Keratinocyte (primary cell): ENCODE measurements around the gene ECHDC1. TPM values are rescaled to one million over a fixed set of nuclear protein-coding genes. Genes with fewer than 3 reads are reported as not detected.
A peak's percentile ranks its signal among the peaks of the same experiment; 100 is the strongest.

Experiments
- DNase-seq: peaks from one replicate; pipeline ENCODE4 v3.0.0-alpha.2; 2011; ENCODE audit warnings: low read depth, missing footprints, low spot score
- FAIRE-seq: peaks from 2 replicates; lab custom pipeline; 2011; peaks lifted over from hg19 to GRCh38; lab: Jason Lieb, UNC
- H2AFZ ChIP-seq: 2 replicates; pipeline ENCODE4 v1.6.0; 2012; ENCODE audit warnings: low read length, control low read depth, inconsistent platforms; ENCODE audit not compliant: control insufficient read depth
- H3K27ac ChIP-seq: 2 replicates; pipeline ENCODE4 v1.5.1; 2011; ENCODE audit warnings: low read length; ENCODE audit not compliant: control insufficient read depth, insufficient read depth
- H3K27me3 ChIP-seq: 3 replicates; pipeline ENCODE4 v1.6.0; 2011; ENCODE audit warnings: low read length; ENCODE audit not compliant: control insufficient read depth, insufficient read depth; ENCODE audit errors: extremely low read depth
- H3K36me3 ChIP-seq, 2 experiments: 2 replicates in 1 of 2; 3 replicates in 1 of 2; pipeline ENCODE4 v1.5.1; 2011; ENCODE audit warnings: low read length in 2 of 2, mild to moderate bottlenecking in 1 of 2; ENCODE audit not compliant: control insufficient read depth in 2 of 2, insufficient read depth in 2 of 2; ENCODE audit errors: extremely low read depth in 1 of 2
- H3K4me1 ChIP-seq: 3 replicates; pipeline ENCODE4 v1.5.1; 2011; ENCODE audit warnings: low read length; ENCODE audit not compliant: control insufficient read depth, insufficient read depth; ENCODE audit errors: extremely low read depth
- H3K4me2 ChIP-seq: 3 replicates; pipeline ENCODE4 v1.6.0; 2011; ENCODE audit warnings: low read depth, low read length; ENCODE audit not compliant: control insufficient read depth, insufficient read depth; ENCODE audit errors: extremely low read depth
- H3K4me3 ChIP-seq, 3 experiments: fragments of 200-600 bp in 1 of 3; sonication (generic) in 1 of 3; 2 replicates in 2 of 3; 3 replicates in 1 of 3; pipeline ENCODE4 v1.5.1; 2011 to 2016; ENCODE audit warnings: low read length in 3 of 3, mild to moderate bottlenecking in 3 of 3, control low read depth in 2 of 3, inconsistent platforms in 1 of 3, low read depth in 1 of 3, mixed read lengths in 1 of 3, mixed run types in 1 of 3, moderate library complexity in 1 of 3; ENCODE audit not compliant: control insufficient read depth in 2 of 3, insufficient read depth in 2 of 3; ENCODE audit errors: extremely low read depth in 1 of 3
- H3K79me2 ChIP-seq: 2 replicates; pipeline ENCODE4 v1.6.0; 2012; ENCODE audit warnings: low read length; ENCODE audit not compliant: control insufficient read depth, insufficient read depth
- H3K9ac ChIP-seq: 3 replicates; pipeline ENCODE4 v1.6.0; 2011; ENCODE audit warnings: low read length; ENCODE audit not compliant: control insufficient read depth, insufficient read depth; ENCODE audit errors: extremely low read depth
- H3K9me1 ChIP-seq: 3 replicates; pipeline ENCODE4 v1.6.0; 2011; ENCODE audit warnings: low read length; ENCODE audit not compliant: control insufficient read depth, insufficient read depth; ENCODE audit errors: extremely low read depth
- H3K9me3 ChIP-seq: 2 replicates; pipeline ENCODE4 v1.5.1; 2012; ENCODE audit warnings: low read depth, low read length; ENCODE audit not compliant: control insufficient read depth
- H4K20me1 ChIP-seq: 3 replicates; pipeline ENCODE4 v1.6.0; 2011; ENCODE audit warnings: low read length; ENCODE audit not compliant: control insufficient read depth, insufficient read depth; ENCODE audit errors: extremely low read depth
- EZH2 ChIP-seq: IDR thresholded peaks from one replicate; pipeline ENCODE4 v1.6.1; 2012; ENCODE audit warnings: inconsistent platforms, mild to moderate bottlenecking, low read length, moderate library complexity
- dilution Hi-C: fragments of 300-500 bp; cut with MboI; formaldehyde crosslinking; loops from one replicate; pipeline ENCODE4 v1.7.0; 2020; ENCODE audit warnings: low sequenced_read_pairs; ENCODE audit not compliant: extremely low pct_ligation_motif_present
- polyA plus RNA-seq, 5 experiments: library from polyadenylated mRNA; depleted of rRNA in 3 of 5; stranded (reverse) in 3 of 5; stranded (forward) in 1 of 5; unstranded in 1 of 5; fragments of >200 nt; gene quantifications; 1 replicate in 1 of 5; 2 replicates in 3 of 5; 3 replicates in 1 of 5; pipeline versions ENCODE4 v1.2.1 to v1.2.3, GENCODE V29; 2011 to 2012; ENCODE audit warnings: missing spikeins in 2 of 5, low read depth in 1 of 5, low replicate concordance in 1 of 5
- TF ChIP-seq, protein P1 (sequence below), 3 experiments: IDR thresholded peaks in 1 of 3; conservative IDR thresholded peaks in 1 of 3; optimal IDR thresholded peaks in 1 of 3; 2 replicates in 2 of 3; 3 replicates in 1 of 3; pipeline versions ENCODE3 to v1.5.1; 2011; ENCODE audit warnings: low read length in 3 of 3, mild to moderate bottlenecking in 3 of 3, moderate library complexity in 2 of 3, control low read depth in 1 of 3, inconsistent platforms in 1 of 3; ENCODE audit not compliant: insufficient read depth in 2 of 3; ENCODE audit errors: extremely low read depth in 1 of 3

Gene ECHDC1
- polyA plus RNA-seq, 1 donor (not counting 4 experiments of a cell fraction or from before 2014, with no cell fraction given): 56.9 TPM

DNA sequence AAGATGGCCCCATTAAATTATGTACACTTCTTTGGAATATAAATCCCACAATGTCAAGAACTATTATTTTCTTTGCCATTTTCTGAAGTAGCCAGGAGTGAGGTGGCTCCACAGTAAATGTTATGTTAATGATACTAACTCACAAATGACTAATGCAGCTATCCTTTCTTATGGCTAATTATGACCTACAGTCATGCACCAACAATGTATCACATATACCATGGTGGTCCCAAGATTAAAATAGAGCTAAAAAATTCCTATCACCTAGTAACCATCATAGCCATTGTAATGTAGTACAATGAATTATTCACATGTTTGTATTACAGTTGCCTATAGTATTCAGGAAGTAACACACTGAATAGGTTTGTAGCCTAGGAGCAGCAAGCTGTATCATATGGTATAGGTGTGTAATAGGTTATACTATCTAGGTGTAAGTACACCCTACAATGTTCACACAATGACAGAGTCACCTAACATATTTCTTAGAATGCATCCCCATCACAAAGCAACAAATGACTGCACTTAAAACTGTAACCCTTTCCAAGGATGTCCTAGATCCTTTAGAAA, 15.3 kb downstream of the ECHDC1 start:
- TF ChIP-seq, protein P1, sequence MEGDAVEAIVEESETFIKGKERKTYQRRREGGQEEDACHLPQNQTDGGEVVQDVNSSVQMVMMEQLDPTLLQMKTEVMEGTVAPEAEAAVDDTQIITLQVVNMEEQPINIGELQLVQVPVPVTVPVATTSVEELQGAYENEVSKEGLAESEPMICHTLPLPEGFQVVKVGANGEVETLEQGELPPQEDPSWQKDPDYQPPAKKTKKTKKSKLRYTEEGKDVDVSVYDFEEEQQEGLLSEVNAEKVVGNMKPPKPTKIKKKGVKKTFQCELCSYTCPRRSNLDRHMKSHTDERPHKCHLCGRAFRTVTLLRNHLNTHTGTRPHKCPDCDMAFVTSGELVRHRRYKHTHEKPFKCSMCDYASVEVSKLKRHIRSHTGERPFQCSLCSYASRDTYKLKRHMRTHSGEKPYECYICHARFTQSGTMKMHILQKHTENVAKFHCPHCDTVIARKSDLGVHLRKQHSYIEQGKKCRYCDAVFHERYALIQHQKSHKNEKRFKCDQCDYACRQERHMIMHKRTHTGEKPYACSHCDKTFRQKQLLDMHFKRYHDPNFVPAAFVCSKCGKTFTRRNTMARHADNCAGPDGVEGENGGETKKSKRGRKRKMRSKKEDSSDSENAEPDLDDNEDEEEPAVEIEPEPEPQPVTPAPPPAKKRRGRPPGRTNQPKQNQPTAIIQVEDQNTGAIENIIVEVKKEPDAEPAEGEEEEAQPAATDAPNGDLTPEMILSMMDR (optimal IDR thresholded peaks at IDR 0.05 in 1 of 3, IDR thresholded peaks at IDR 0.05 in 1 of 3, conservative IDR thresholded peaks at IDR 0.05 in 1 of 3; ENCODE audit: extremely low read depth in 1 of 3, insufficient read depth in 2 of 3, low read length in 3 of 3): no peak
- no peak for TF ChIP-seq EZH2
- DNase-seq (no peak), FAIRE-seq (peak; percentile 43)
- peaks cover 7% of the 10 kb centered on the region for H3K79me2 ChIP-seq
- no peak overlapping the region for H3K4me3 ChIP-seq
- H3K27me3 ChIP-seq: no peaks in the 10 kb centered on the region
- no peak overlapping the region for H3K27ac ChIP-seq
- H3K36me3 ChIP-seq: peaks cover 4 to 6% of the 10 kb centered on the region in 2 experiments
- H3K9me3 ChIP-seq: no peaks in the 10 kb centered on the region
- H3K9me1 ChIP-seq: no peaks in the 10 kb centered on the region
- H3K9ac ChIP-seq: no peak overlapping the region
- dilution Hi-C loops: no loop called here
- H2AFZ ChIP-seq: no peak overlapping the region
- H4K20me1 ChIP-seq: no peaks in the 10 kb centered on the region
- peaks cover 3% of the 10 kb centered on the region for H3K4me1 ChIP-seq
- no peak overlapping the region for H3K4me2 ChIP-seq

DNA sequence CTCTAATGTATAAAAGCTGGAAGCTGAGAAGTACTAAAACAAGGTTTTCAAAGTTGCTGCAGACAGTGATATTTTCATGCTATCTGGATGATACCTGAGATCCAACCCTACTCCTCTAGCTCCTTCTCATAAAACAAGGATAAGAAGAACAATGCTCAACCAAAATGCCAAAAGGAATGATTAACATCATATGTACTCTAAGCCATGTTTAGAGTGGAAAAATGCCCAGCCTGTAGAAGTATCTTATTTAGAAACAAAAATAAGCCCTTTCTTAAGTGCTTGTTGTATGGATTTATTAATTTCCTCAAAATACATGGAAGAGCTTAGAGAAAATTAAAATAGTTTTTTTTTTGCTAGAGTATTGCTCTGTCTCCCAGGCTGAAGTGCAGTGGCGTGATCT, 23.7 kb downstream of the ECHDC1 start:
- Histone ChIP-seq H3K36me3 (no peaks in the 10 kb centered on the region), H3K9me1 (no peaks in the 10 kb centered on the region), H3K27ac (no peak overlapping the region), H3K27me3 (no peaks in the 10 kb centered on the region), H3K4me1 (no peaks in the 10 kb centered on the region), H3K79me2 (no peaks in the 10 kb centered on the region), H3K9me3 (no peaks in the 10 kb centered on the region), H3K4me2 (no peak overlapping the region), H4K20me1 (no peaks in the 10 kb centered on the region), H3K9ac (no peak overlapping the region), H2AFZ (no peak overlapping the region), H3K4me3 (no peak overlapping the region)
- no peak for FAIRE-seq
- no peak for DNase-seq
- dilution Hi-C loops: no loop called here
- no peak for TF ChIP-seq EZH2
- TF ChIP-seq, protein P1 (optimal IDR thresholded peaks at IDR 0.05 in 1 of 3, IDR thresholded peaks at IDR 0.05 in 1 of 3, conservative IDR thresholded peaks at IDR 0.05 in 1 of 3; ENCODE audit: extremely low read depth in 1 of 3, insufficient read depth in 2 of 3, low read length in 3 of 3): no peak
